Measurements from ENCODE around the gene ABHD5.

DNA sequence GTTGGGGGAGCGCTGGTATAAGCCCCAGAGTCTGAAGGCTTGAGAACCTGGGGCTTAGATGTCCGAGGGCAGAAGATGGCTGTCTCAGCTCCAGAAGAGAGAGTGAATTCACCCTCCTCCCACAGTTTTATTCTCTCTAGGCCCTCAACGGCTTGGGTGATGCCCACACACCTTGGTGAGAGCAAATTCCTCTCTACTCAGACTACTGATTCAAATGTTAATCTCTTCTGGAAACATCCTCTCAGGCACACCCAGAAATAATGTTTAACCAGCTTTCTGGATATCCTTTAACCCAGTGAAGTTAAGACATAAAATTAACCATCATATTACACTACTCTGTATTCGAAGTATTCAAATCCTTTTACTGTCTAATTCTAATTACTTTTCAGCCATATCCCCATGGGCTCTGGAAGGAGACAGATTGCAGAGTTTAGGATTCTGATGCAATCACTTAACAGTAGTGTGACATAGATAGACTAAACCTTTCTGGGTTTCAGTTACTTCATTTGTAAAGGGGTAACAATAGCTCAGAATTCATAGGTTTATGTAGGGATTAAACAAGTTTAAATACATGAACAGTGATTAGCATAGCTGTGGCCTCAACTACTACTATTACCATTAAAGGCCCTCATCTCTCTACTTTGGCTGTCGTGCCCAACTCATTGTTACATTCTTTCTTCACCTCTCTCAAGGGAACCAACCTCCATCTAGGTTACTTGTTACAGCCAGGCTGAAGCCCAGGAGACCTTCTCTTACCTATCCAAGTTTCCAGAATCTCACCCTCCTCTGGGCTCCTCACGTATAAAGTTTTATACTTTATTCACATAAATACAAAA, 43.2 kb upstream of the ABHD5 start:
- TF ChIP-seq EZH2 (IDR thresholded peaks at IDR 0.05) (no peak), POLR2AphosphoS5 (IDR thresholded peaks at IDR 0.05; ENCODE audit: borderline replicate concordance, low read depth, low read length) (no peak)

Data from SK-N-MC (cell line).